HG03442 (cell line): ENCODE results near the gene KDM2B.
A peak's percentile ranks its signal among the peaks of the same experiment; 100 is the strongest.

Experiments
- ATAC-seq: cut with Tn5 transposase; IDR thresholded peaks from one replicate; pipeline ENCODE4 v1.9.1; 2021; ENCODE audit warnings: mild to moderate bottlenecking, moderate library complexity; ENCODE audit not compliant: unreplicated experiment

Gene KDM2B

DNA sequence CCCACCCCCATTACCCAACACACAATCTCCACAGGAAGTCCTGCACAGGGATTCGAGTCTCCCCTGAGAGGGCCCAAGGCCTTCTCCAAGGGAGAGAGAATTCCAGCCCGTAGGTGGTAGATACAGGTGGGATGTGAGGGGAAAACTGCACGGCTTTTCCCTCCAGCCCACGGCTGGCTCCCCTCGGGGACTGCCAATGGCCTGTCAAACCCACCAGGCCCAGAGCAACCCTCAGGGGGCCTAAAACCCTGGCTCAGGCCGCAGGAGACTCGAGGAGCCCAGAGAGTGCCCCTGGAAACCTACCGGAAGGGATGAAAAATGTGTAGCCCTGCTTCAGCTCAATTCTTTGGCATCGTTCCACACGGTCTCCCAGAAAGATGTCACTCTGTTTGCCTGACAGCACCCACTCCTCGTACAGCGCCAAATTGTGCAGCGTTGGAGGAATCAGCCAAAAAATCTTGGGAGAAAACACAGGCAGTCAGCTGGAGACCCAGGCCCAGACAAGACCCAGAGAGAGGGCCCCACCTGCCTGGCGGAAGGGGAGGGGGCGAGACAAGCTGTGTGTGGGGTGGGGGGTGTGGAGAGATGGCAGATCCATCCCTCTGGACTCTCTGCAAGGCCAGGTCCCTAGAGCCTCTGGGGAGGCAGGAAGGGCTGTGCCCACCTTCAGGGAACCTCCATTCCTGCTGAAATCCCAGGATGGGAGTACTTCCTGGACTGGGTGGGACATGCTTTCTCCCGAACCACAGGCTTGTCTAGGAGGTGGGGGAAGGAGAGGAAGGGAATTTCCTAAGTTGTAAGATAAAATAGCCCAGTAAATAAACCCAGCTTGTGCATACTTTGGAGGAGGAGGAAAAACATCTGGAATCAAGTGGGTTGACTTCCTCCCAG lies 48.1 kb downstream of the KDM2B start:
- ATAC-seq: no peak

DNA sequence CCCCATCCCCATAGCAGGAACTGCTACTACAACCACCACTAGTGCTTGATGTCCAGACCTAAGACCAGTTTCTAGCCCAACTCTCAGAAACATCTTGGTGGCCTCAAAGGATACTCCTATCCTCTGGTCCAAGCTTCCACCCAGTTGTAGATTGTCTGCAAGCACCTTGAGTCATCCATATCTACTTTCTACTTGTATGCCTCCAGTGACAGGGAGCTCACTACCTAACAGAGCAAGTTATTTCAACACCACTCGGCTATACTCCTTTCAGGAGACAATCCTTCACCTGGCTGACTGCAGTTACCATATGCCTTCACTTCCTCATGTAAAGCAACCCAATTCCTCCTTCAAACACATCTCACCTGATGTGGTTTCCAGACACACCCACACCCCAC lies 49.5 kb downstream of the KDM2B start:
- no peak for ATAC-seq

DNA sequence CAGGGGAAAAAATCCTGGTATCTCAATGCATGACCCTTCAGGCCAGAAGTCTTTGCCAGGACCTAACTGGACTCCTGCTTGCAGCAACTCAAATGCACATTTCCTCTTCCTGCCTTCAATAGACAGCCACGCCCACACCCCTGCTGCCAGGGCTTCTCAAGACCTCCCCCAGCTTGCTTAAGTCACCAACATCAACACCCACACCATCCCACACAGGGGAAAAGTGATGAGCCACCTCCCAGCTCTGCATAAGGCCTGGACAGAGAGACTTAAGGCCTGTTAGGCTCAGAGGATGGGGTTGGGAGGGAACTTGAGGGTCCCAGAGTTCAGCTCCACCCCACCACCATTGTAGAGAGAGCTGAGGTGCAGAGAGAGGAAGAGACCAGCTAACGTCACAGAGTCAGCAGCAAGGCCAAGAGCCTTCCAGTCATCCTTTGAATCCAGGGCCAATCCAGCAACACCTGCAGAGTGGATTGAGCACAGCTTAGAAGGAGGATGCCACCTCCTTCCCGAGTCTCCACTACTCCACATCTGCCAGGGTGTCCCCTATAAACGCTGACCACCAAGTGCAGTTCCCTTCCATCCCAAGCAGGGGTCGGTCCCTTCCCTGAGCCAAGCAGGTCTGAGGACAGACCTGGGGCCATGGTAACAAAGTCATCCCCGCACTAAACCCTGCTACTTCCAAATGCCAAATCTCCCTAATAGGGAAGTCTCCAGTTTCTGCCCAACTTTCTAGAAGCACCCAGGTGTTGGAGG lies 50.0 kb downstream of the KDM2B start:
- ATAC-seq: peak; percentile 47

DNA sequence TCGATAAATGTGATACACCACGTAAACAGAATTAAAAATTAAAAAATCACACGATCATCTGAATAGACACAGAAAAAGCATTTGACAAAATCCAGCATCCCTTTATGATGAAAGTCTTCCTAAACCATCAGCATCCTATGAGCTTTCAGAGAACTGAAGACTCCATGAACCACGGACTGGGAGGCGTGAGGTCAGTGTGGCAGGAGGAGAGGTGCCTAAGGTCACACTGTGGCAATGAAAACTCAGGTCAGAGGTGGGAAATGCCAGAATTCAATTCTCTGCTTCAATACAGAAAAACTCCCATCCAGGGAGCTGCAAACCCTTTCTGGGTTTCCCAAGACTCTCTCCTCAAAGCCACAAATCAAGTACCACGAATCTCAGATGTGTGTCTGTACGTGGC lies 51.6 kb downstream of the KDM2B start:
- ATAC-seq: no peak

DNA sequence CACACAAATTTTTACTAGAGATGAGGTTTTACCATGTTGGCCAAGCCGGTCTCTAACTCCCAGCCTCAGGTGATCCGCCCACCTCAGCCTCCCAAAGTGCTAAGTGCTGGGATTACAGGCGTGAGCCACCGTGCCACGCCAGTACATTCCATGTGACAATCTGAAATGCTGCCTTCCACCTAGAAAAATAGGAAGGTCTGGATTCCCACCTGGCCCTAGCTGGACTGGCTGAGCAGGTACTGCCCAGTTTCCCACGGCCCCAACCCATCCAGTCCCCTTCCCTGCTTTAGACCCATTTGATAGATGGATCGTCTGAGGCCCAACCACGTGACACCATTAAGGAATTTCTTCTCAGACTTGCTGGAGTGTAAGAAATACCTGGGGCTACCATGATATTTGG lies 55.4 kb downstream of the KDM2B start:
- ATAC-seq: no peak

DNA sequence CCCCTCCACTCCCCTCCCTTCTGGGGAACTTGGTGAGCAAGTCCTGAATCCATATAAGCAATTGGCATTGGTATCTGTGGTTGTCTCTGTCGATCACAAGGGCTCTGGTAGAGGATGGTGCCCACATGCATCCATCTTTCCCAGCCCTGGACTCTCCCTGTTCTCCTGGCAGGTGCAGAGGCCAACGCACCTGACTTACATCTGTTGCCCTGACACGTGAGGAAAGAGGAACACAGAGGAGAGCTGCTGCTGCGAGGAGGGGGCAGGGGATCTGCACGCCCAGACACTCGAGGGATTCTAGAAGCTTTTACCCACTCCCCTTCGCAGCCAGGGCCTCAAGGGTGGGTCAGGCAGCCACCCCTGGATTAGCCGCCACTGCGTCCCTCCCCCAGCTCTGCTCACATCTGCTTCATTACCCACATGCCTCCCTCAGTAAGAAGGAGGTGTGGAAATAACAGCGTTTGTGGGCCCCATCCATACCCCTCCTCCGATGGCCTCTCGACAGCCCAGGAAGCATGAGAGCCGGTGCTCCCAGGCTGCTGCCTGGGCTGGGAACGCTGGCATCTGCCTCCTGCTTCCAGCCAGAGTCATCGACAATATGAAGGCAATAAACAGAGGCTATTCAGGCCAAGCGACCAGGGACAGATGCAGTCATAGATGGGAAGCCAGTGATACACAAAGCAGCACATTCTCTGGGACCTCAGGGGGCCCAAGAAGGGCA lies 56.5 kb downstream of the KDM2B start:
- ATAC-seq: no peak

DNA sequence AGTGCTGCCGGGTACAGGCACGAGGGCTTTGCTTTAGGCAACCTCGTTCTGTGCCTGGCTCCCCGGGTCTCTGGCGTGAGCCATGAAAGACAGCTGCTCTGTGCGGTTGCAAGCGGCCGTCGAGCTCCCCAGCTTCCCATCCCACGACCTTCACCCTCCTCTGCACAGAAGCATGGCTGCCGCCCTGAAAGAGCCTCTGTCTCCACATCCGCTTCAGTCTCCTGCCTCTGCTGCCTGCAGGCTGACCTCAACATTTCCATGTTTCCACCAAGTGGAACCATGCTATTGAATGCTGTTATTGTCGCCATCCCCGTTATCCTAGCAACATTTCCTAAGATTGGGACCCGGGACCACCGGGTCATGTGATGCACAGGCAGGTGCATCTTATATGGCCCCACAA lies 57.1 kb downstream of the KDM2B start:
- ATAC-seq: no peak

DNA sequence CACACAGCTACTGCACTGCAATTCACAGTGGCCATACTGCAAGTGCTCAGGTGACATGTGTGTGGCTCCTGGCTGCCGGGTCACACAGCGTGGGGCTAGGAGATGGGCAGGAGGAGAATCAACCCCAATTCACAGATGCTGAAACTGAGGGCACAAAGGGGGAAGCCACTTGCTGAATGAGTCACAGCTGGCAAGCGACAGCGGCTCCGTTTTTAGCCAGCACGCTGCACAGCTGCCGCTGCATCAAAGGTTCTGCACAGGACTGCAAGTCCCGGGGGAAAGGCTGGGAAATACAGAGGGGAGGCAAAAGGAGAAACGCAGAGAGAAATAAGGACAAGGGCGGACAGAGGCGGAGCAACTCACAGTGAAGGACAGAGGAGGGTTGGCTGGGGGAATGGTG lies 57.9 kb downstream of the KDM2B start:
- ATAC-seq: no peak

DNA sequence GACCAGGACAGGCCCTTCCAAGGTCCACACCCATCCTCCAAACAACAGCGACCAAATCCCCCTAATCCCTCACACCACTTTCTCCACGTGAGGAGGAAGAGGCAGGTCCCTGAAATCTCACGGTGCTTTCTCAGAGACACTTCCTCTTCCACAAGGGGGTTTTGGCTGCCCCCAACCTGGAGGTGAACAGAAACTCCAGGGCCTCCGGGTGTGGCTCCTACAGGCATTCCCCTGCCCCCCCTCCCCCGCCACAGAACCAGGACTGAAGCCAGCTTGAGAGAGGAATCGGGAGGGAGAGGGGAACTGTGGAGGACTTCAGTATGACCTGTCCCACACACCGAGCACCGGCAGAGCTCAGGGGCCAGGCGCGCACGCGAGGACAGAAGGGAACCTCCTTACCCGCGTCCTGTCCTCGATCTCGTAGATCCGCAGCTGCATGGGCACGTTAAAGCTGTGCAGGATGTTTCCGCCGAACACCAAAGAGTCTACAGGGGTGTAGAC lies 60.2 kb downstream of the KDM2B start:
- no peak for ATAC-seq

DNA sequence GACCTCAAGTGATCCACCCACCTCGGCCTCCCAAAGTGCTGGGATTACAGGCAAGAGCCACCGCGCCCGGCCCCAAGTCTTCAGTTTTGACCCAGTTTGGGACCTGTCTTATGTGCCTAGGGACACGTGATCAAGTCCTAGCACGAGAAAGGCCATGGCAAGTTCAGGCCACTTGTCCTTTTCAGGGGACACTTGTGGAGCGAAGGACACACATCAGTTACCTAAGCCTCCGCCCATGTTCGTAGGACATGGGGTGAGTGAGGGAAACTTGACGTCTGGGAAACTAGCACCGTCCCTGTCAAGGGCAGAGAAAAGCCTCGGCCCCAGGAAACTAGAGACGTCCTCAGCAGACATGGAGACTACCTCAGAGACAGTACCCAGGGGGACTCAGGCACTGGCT lies 60.7 kb downstream of the KDM2B start:
- ATAC-seq: no peak

DNA sequence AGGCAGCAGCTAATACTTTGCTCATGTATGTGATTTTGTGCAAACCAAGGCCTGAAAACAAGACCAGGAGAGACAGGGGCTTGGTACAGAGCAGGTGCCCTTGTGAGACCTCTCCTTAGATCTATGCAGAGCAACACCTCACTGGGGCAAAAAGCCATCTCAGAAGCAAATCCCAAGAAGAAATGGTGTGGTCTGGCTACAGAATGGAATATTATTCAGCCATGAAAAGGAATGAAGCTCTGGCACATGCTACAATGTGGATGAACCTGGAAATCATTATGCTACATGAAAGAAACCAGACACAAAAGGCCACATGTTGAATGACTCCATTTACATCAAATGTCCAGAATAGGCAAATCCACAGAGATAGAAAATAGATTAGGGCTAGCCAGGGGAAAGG lies 61.6 kb downstream of the KDM2B start:
- no peak for ATAC-seq

DNA sequence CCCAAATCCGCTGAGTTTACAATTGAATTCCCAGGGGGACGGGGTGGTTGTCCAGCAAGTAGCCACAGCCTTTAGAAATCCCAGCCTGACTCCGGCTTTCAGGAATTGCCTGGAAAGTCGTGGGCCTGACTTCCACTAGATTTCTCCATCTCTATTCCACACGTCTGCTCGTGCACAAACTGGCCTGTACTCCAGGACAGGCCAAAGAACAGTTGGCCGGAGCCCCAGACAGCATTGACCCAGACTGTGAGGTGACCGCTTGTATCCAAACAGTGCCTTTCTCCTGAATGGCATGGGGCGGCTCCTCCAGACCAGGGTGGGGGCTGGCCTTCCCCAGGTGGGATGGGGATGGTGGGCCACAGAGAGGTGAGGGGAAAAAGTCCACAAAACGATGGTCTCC lies 62.2 kb downstream of the KDM2B start:
- no peak for ATAC-seq

DNA sequence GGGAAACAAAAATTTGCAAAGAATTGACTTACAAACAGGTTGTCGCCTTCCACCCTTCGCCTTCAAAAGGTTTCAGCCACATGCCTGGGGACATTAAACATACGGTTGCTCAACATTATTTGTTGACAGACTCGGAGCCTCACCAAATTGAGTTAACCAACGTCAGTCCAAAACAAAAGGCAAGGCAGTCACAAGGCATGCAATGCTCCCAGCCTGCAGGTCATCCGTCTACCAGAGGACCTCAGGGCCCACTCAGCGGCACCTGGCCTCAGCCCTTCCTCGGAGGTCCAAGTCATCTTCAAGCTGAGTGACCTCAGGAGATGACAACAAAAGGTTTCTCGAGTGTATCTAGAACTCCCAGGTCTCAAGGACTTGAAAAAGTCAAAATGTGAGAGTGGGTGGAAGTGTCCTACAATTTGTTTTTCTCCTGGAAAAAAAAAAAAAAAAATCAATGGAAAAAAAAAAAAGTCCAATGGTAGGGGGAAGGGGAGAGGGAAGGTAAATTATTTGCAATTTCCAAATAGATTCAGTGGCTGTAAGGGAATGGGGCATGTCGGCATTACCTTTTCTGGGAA lies 64.3 kb downstream of the KDM2B start:
- no peak for ATAC-seq

DNA sequence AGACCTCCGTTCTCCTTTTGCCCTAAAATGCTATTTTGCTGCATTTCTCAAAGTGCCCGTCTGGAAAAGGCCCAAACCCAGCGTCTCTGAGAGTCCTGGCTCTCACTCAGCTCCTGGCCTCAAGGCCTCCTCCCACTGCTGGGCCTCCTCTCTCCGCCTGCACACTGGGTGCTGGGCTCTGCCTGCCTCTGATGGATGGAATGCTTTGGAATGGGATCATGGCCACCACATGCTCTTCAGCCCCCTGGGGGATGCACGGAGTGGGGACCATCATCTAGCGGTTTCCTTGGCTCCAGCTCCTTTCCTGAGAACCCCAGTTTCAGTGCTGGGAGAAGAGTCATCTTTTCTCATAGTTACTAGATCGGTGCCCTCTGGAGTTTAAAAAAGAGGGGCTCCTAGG lies 65.2 kb downstream of the KDM2B start:
- no peak for ATAC-seq

DNA sequence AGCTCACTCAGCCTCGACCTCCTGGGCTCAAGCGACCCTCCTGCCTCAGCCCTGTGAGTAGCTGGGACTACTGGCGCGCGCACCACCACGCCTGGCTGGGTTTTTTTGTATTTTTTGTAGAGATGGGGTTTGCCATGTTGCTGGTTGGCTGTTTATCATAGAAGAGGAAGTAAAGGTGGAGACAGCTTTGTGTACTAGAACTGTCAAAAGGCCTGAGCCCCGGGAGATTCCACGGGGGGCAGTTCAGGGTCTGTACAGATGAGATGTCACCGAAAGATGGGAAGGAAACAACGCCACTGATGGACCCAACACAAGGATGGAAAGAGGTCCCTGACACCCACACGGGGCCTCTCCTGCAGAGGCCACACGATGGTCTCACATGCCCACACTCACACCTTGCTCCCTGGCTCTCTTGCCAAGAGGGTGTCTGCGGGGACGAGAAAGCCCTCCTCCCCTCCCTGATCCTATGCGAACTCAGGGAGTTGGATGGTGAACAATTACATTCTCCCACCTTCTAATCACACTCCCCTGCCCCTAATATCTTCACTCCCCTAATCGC lies 66.6 kb downstream of the KDM2B start:
- peak; percentile 43 for ATAC-seq

DNA sequence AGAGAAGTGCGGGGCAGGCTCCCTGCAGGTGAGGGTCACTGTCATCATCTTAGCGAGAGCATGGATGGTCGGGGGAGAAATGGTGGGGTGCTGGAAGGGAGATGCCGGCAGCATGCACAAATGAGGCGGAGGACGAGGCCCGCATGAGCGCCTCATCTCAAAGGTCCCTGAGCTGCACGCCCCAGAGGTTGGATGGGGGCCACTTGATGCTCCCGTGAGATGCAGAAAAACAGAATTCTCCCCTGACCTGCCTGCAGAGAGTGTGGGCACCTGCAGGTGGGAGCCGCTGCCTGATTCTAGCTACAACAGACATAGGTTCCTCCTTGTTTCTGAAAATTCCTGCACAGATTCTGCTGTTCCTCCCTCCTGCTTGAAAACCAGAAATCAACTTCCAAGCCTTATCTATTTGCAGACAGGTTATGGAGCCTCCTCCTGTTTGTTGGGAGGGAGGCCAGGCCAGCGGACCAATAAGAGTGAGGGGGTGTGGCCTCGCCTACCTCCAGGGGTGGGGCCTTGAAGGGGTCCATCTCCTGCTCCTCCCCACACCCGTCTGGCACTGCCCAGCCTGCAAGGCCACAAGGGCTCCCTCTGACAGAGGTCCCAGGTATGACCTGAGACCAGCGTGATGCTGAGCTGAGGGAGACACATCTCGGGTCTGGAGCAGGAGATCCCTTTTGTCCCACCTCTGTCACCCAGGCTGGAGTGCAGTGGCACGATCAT lies 67.2 kb downstream of the KDM2B start:
- ATAC-seq: peak; percentile 75

DNA sequence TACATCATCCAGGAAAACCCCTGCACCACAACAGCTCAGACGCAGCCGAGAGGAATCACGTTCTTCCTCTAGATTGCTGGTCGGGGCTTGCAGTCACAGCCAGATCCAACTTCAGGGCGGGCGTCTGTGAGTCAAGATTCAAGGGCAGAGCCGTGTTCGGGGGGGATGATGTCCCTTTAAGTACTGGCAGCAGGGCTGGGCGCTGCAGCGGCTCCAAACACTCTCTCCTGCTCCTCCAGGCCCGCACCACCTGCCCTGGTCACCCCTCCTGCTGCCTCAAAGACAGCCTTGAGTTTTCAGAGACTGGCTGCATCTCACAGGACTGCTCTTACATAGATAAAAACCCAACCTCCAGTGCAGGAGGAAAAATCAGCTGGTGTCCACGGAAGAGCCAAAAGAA lies 68.3 kb downstream of the KDM2B start:
- no peak for ATAC-seq

DNA sequence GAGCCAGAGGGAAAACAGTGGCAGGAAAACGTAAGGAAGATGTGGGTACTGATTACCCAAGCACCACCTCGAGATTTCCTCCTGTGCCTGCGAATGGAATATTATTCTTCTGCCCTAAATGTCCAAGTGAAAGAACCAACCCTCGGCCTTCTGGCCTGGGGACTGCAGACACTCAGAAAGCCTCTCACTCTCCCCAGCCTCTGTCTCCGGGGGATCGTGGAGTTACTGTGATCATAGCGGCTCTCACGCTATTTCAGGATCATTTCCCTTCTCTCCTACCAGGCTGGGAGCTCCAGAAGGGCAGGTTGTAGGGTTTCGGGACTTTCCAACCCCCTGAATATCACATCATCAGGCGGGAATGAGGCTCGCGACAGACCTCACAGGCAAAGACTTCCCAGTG lies 68.9 kb downstream of the KDM2B start:
- ATAC-seq: no peak

DNA sequence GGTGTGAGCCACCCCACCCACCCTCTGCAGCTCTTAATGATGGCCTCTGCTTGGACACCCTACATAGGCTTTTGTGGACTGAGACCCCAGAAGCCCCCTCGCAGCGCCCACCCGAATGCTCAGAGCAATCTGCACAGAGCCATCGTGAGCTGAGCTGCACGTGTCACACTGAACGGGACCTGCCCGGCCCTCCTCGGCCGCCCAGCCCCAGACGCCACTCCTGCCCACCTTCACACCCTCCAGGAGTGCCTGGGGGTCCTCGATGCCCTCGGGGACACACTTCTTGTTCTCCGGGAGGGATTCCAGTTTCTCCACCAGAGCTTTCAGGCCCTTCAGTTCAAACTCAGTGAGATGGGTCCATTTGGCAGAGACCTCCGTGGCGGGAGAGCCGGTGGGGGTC lies 71.5 kb downstream of the KDM2B start:
- no peak for ATAC-seq

DNA sequence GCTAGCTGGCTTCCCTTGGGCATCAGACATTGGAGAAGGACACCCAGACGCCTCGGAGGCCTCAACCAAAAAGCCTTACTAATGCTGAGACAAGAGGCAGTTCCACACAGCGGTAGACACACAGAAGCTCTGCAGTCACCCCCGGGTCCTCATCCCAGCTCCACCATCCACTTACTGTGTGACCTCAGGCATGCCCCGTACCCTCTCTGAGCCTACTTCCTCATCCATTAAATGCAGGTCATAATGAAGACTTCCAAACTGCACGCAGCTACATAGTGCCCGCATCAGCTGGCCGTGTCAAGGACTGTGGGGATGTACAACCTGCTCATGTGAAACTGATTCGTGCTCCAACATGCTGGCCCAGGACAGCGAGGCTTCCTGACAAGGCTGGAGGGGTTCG lies 72.3 kb downstream of the KDM2B start:
- no peak for ATAC-seq
